Left lobe of liver (tissue), 2 donors: Measurements from ENCODE around the gene PRKCE. TPM values are rescaled to one million over a fixed set of nuclear protein-coding genes. Genes with fewer than 3 reads are reported as not detected.
"Not testable (repeated sequence)": the region's sequence is repeated elsewhere in the genome, so short reads cannot be mapped to it uniquely, and the experiment has no call there.

Source experiments
- ATAC-seq: fragments of 200-7000 bp; cut with Tn5 transposase; one replicate; pipeline ENCODE4 v1.9.1; 2020; ENCODE audit warnings: mild to moderate bottlenecking, moderate library complexity
- DNase-seq: peaks from one replicate; pipeline ENCODE4 v3.0.0-alpha.2; 2020; ENCODE audit warnings: low spot score
- total RNA-seq: library from RNA; stranded (reverse); gene quantifications from one replicate; pipeline ENCODE4 v1.2.1, GENCODE V29; 2021
- donor health status: DM: no; HTN: no; CAD: no; lungs with moderate emphysema.
- donor health status: DM: no; HTN: yes; CAD: no.

PRKCE gene
- total RNA-seq, 1 donor from 2014 or later = 8.4 TPM

GRCh38 chr2:45852450-45853150 lies 201.1 kb downstream of the PRKCE start:
- DNase-seq (no peak), ATAC-seq (no peak)

GRCh38 chr2:45855374-45855773 lies 203.9 kb downstream of the PRKCE start:
- DNase-seq (no peak), ATAC-seq (peak; percentile 70)

GRCh38 chr2:45856391-45857274 lies 205.2 kb downstream of the PRKCE start:
- DNase-seq (no peak), ATAC-seq (no peak)

- no peak for ATAC-seq
Observed at GRCh38 chr2:45857275-45857609, 205.8 kb downstream of the PRKCE start.

GRCh38 chr2:45857867-45858520 lies 206.5 kb downstream of the PRKCE start:
- DNase-seq (peak; percentile 64), ATAC-seq (peak; percentile 69)

More at GRCh38 chr2:45857275-45857609, 205.8 kb downstream of the PRKCE start:
- DNase-seq = no peak

GRCh38 chr2:45858872-45859271 lies 207.4 kb downstream of the PRKCE start:
- ATAC-seq, DNase-seq: not testable (repeated sequence)

GRCh38 chr2:45859682-45860081 lies 208.2 kb downstream of the PRKCE start:
- DNase-seq (no peak), ATAC-seq (no peak)

GRCh38 chr2:45860136-45861121 lies 209.0 kb downstream of the PRKCE start:
- no peak for DNase-seq

GRCh38 chr2:45862843-45863242 lies 211.4 kb downstream of the PRKCE start:
- no peak for ATAC-seq
- DNase-seq = no peak

More at GRCh38 chr2:45860136-45861121, 209.0 kb downstream of the PRKCE start:
- peak; percentile 64 for ATAC-seq

GRCh38 chr2:45864121-45864520 lies 212.6 kb downstream of the PRKCE start:
- no peak for DNase-seq
- ATAC-seq = no peak

GRCh38 chr2:45867349-45867748 lies 215.9 kb downstream of the PRKCE start:
- ATAC-seq (no peak), DNase-seq (no peak)

GRCh38 chr2:45867800-45868199 lies 216.3 kb downstream of the PRKCE start:
- DNase-seq = no peak
- ATAC-seq = no peak

GRCh38 chr2:45869165-45869501 lies 217.7 kb downstream of the PRKCE start:
- no peak for DNase-seq
- no peak for ATAC-seq

GRCh38 chr2:45871025-45871424 lies 219.6 kb downstream of the PRKCE start:
- ATAC-seq (no peak), DNase-seq (no peak)

GRCh38 chr2:45871541-45871940 lies 220.1 kb downstream of the PRKCE start:
- DNase-seq (no peak), ATAC-seq (no peak)

- ATAC-seq (peak; percentile 96), DNase-seq (peak; percentile 82)
Observed at GRCh38 chr2:45872211-45872610, 220.7 kb downstream of the PRKCE start.

- ATAC-seq (peak; percentile 74), DNase-seq (peak; percentile 77)
Observed at GRCh38 chr2:45874344-45874743, 222.9 kb downstream of the PRKCE start.

- ATAC-seq (no peak), DNase-seq (no peak)
Observed at GRCh38 chr2:45876611-45877010, 225.1 kb downstream of the PRKCE start.

- no peak for DNase-seq
Observed at GRCh38 chr2:45879406-45879805, 227.9 kb downstream of the PRKCE start.

GRCh38 chr2:45879936-45880335 lies 228.5 kb downstream of the PRKCE start:
- no peak for DNase-seq
- no peak for ATAC-seq

More at GRCh38 chr2:45879406-45879805, 227.9 kb downstream of the PRKCE start:
- peak; percentile 41 for ATAC-seq
